ENCODE results near the gene CRMP1. TPM values are rescaled to one million over a fixed set of nuclear protein-coding genes. Genes with fewer than 3 reads are reported as not detected.
A peak's percentile ranks its signal among the peaks of the same experiment; 100 is the strongest.

CRMP1 gene
- total and polyA plus RNA-seq, 5 experiments from 2014 or later: not detected

DNA sequence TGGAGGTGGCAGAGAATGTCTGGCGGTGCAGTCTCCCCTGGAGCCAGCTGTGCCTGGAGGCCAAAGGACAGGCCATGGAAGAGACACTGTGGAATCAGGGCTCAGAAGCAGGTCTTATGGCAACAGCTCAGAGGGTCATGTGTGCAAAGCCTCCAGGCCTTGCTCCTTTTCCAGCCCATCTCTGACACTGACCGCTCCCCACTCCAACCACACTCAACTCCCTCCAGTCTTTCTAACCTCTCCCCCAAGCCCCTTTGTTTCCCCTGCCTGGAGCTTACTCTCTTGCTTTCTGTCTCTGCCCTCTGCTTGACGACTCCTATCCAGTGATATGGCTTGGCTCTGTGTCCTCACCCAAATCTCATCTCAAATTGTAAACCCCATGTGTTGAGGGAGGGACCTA lies 34.2 kb upstream of the CRMP1 start:
- POLR2A ChIA-PET: no interaction called here
- no peaks in the 10 kb centered on the region for H3K36me3 Mint-ChIP-seq
- peaks cover 6 to 25% (median 14%) of the 10 kb centered on the region in 5 donors for H3K27me3 Mint-ChIP-seq
- no peak overlapping the region for H3K4me3 Mint-ChIP-seq
- no peaks in the 10 kb centered on the region for H3K4me1 Mint-ChIP-seq
- DNase-seq: peak in 1 of 10 donors; percentile 18
- H3K9me3 Mint-ChIP-seq: peaks cover 0 to 3% (median 0%) of the 10 kb centered on the region in 9 donors
- ATAC-seq: no peak
- H3K27ac Mint-ChIP-seq: no peak overlapping the region

DNA sequence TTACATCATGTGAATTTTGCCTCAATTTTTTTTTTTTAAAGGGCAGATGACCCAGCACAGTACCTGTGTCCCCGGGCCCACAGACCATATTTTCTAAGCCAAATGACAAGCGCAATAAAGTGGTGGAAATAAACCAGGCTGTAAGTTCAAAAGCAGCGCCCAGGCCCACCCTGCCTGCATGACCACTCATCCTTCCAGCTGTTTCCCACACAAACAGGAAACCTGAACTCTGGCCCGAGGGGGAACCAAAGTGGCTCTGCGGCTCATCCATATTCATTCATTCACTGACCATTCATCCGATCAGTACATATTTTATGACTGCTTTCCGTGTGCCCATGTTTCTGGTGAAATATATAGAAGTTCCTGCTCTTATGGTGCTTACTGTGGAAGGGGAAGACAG lies 33.7 kb upstream of the CRMP1 start:
- peaks cover 0 to 3% (median 0%) of the 10 kb centered on the region in 9 donors for H3K9me3 Mint-ChIP-seq
- peak in 1 of 10 donors; percentile 13 for DNase-seq
- peaks cover 6 to 28% (median 14%) of the 10 kb centered on the region in 5 donors for H3K27me3 Mint-ChIP-seq
- no peak overlapping the region for H3K4me3 Mint-ChIP-seq
- no peaks in the 10 kb centered on the region for H3K4me1 Mint-ChIP-seq
- no peaks in the 10 kb centered on the region for H3K36me3 Mint-ChIP-seq
- POLR2A ChIA-PET: no interaction called here
- no peak overlapping the region for H3K27ac Mint-ChIP-seq
- ATAC-seq: no peak

DNA sequence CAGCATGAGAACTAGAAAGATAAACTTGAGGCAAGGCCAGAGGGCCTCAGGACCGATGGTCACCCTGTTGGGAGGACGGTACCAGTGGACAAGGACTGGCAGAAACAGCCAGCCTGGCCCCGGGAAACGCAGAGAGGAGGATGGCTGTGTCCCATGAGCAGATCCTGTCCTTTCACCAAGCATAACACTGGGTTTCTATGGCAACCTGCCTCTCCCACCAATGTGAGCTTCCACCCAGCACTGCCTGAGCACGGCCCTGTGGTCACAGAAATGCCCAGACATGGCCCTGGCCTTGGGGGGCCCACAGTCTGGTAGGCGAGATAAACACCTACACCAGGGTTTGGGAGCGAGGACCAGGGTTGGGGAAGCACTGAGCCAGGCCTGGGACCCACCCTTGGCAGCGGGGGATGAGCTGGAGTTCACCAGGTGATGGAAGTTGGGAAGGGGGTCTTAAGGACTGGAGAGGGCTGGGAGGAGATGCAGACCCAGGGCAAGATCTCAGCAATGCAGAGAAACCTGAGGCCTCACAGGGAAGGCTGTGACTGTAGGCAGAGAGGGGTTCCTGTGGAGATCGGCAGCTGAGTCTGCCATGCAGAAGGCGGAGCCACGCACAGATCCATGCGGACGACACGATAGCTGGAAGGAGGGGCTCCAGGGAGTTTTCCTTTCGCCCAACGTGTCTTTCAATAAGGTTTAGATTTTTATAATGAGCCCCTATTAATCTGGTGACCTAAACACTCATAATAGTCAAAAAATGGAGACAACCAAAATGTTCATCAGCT lies 32.7 kb upstream of the CRMP1 start:
- Mint-ChIP-seq H3K4me3 (no peak overlapping the region), H3K27ac (no peak overlapping the region), H3K4me1 (no peaks in the 10 kb centered on the region), H3K36me3 (no peaks in the 10 kb centered on the region), H3K9me3 (peaks cover 0 to 3% (median 0%) of the 10 kb centered on the region in 9 donors), H3K27me3 (peaks cover 10 to 36% (median 15%) of the 10 kb centered on the region in 5 donors)
- POLR2A ChIA-PET: no interaction called here
- DNase-seq (no peak), ATAC-seq (no peak)

GRCh38 chr4:5924461-5925125 lies 31.7 kb upstream of the CRMP1 start:
- Mint-ChIP-seq H3K4me3 (no peak overlapping the region), H3K9me3 (peaks cover 0 to 3% (median 0%) of the 10 kb centered on the region in 9 donors), H3K4me1 (no peaks in the 10 kb centered on the region), H3K27me3 (peaks cover 13 to 45% (median 14%) of the 10 kb centered on the region in 5 donors), H3K36me3 (no peaks in the 10 kb centered on the region), H3K27ac (peak overlapping the region in 1 of 10 donors; percentile 88)
- DNase-seq: no peak
- no peak for ATAC-seq
- POLR2A ChIA-PET: no interaction called here

- Mint-ChIP-seq H3K27me3 (peaks cover 13 to 55% (median 18%) of the 10 kb centered on the region in 5 donors), H3K27ac (no peak overlapping the region), H3K4me3 (no peak overlapping the region), H3K4me1 (no peaks in the 10 kb centered on the region), H3K9me3 (peaks cover 0 to 3% (median 0%) of the 10 kb centered on the region in 9 donors), H3K36me3 (no peaks in the 10 kb centered on the region)
- ATAC-seq: no peak
- POLR2A ChIA-PET: no interaction called here
- DNase-seq: no peak
Measured at GRCh38 chr4:5923376-5923775, 30.5 kb upstream of the CRMP1 start.

DNA sequence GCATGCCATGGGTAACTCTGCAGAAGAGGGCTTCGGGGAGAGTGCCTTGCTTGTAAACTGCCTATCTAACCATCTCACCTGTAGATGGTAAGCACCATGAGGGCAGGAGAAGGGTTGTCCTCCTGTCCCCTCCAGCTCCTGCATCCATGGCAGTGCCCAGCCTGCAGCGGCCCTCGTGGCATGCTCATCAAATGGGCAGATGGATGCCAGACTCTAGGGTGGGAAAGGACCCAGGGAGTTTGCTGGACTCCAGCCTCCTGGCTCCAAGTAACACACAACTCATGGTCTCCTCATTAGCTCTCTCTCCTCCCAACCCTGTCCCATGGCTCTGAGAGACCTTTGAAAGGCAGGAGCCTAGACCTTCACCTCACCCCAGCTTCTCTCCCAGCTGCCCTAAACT lies 29.7 kb upstream of the CRMP1 start:
- H3K36me3 Mint-ChIP-seq: no peaks in the 10 kb centered on the region
- no peak overlapping the region for H3K4me3 Mint-ChIP-seq
- no peak overlapping the region for H3K27ac Mint-ChIP-seq
- ATAC-seq (no peak), DNase-seq (no peak)
- POLR2A ChIA-PET: no interaction called here
- peaks cover 0 to 3% (median 0%) of the 10 kb centered on the region in 9 donors for H3K9me3 Mint-ChIP-seq
- H3K27me3 Mint-ChIP-seq: peaks cover 13 to 55% (median 18%) of the 10 kb centered on the region in 5 donors
- no peaks in the 10 kb centered on the region for H3K4me1 Mint-ChIP-seq

GRCh38 chr4:5921981-5922380 lies 29.1 kb upstream of the CRMP1 start:
- POLR2A ChIA-PET: no interaction called here
- H3K9me3 Mint-ChIP-seq: peaks cover 0 to 3% (median 0%) of the 10 kb centered on the region in 9 donors
- no peaks in the 10 kb centered on the region for H3K36me3 Mint-ChIP-seq
- no peak overlapping the region for H3K27ac Mint-ChIP-seq
- ATAC-seq: no peak
- H3K4me1 Mint-ChIP-seq: peaks cover 0 to 1% (median 0%) of the 10 kb centered on the region in 4 donors
- no peak for DNase-seq
- H3K4me3 Mint-ChIP-seq: no peak overlapping the region
- peaks cover 13 to 55% (median 18%) of the 10 kb centered on the region in 5 donors for H3K27me3 Mint-ChIP-seq

DNA sequence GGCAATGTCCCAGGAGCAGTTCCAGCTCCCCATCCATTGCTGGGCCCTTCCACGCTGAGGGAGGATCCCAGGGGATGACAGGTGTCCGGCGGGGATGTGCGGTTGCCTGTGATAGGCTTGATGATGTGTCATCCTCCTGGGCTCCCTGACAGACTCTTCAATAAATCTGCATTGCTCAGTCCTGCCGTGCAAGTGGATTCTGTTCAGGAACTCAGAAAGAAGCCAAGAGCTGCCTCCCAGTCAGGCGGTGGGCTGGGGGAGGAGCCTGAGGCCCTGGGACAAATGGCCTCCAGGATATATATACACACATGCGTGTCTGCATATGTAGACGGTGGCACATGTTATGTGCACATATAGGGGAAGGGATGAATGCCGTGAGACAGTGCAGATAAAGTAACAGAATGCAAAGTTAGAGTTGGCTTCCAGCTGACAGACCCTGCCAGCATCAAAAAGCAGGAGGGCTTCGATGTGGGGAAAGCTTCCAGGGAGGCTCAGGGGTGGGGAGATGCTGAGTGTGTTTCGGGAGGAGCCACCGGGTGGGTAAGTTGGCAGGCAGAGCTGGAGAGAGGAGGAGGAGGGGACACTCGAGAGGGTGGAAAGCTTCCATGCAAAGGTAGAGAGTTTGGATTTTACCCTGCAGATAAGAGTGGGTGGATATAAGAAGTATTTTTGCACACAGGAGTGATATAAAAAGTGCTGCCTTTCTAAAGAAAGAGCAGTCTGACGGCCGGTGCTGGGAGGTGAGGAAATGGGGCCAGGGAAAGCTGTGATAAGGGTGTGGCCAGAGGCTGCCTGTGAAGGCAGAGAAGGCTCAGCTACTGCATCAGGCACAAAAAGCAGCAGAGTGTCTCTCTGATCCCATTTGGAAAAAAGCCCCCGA lies 28.5 kb upstream of the CRMP1 start:
- ATAC-seq: no peak
- Mint-ChIP-seq H3K4me1 (peaks cover 0 to 3% (median 0%) of the 10 kb centered on the region in 4 donors), H3K4me3 (no peak overlapping the region), H3K27ac (no peak overlapping the region), H3K36me3 (no peaks in the 10 kb centered on the region), H3K9me3 (peaks cover 0 to 3% (median 0%) of the 10 kb centered on the region in 9 donors), H3K27me3 (peaks cover 13 to 55% (median 18%) of the 10 kb centered on the region in 5 donors)
- POLR2A ChIA-PET: no interaction called here
- peak in 1 of 10 donors; percentile 37 for DNase-seq

DNA sequence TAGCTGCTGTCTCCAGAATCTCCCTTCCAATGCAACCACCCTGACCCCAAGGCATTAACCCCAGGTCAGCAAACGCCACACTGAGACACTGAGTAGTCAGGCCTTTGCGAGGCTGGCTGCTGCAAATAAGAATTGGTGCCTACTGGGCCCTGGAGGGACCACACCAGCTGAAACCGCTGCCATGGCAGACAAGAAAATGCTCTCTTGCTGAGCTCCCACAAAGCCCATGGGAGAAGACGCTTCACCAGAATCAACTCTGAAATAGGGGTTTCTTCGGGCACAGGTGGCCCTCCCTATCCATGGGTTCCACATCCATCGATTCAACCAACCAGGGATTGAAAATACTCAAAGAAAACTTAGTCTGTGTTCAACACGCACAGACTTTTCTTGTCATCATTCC lies 26.7 kb upstream of the CRMP1 start:
- POLR2A ChIA-PET: no interaction called here
- peaks cover 0 to 3% (median 0%) of the 10 kb centered on the region in 4 donors for H3K4me1 Mint-ChIP-seq
- H3K27me3 Mint-ChIP-seq: peaks cover 11 to 63% (median 17%) of the 10 kb centered on the region in 5 donors
- H3K9me3 Mint-ChIP-seq: peaks cover 0 to 9% (median 3%) of the 10 kb centered on the region in 9 donors
- H3K36me3 Mint-ChIP-seq: no peaks in the 10 kb centered on the region
- no peak overlapping the region for H3K4me3 Mint-ChIP-seq
- ATAC-seq: no peak
- H3K27ac Mint-ChIP-seq: no peak overlapping the region
- no peak for DNase-seq

DNA sequence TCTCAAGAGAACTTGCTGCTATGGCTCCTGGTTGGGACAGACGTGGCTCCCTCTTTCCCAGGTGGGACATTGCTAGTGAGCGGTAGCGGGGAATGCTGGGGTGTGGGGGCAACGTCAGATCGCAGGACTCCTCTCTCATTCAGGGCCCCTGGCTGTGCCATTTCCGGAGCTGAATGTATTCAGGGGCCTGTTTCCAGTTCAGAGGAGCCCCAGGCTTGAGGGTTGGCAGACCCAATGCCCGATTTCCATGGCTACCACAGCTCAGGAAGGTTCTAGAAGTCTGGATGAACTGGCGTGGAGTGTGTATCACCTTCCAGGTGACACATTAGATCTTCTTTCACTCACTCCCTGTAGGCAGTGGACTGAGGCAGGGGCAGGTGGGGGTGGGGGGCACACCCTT lies 26.2 kb upstream of the CRMP1 start:
- H3K4me1 Mint-ChIP-seq: peaks cover 0 to 3% (median 0%) of the 10 kb centered on the region in 4 donors
- DNase-seq (no peak), ATAC-seq (no peak)
- no peak overlapping the region for H3K27ac Mint-ChIP-seq
- peaks cover 0 to 9% (median under 1%) of the 10 kb centered on the region in 9 donors for H3K9me3 Mint-ChIP-seq
- no peaks in the 10 kb centered on the region for H3K36me3 Mint-ChIP-seq
- POLR2A ChIA-PET: no interaction called here
- no peak overlapping the region for H3K4me3 Mint-ChIP-seq
- peaks cover 11 to 58% (median 16%) of the 10 kb centered on the region in 5 donors for H3K27me3 Mint-ChIP-seq

GRCh38 chr4:5918331-5918985 lies 25.6 kb upstream of the CRMP1 start:
- Mint-ChIP-seq H3K4me1 (peaks cover 0 to 3% (median 0%) of the 10 kb centered on the region in 4 donors), H3K27ac (no peak overlapping the region), H3K4me3 (no peak overlapping the region), H3K36me3 (no peaks in the 10 kb centered on the region), H3K9me3 (peaks cover 0 to 9% (median 0%) of the 10 kb centered on the region in 9 donors), H3K27me3 (peaks cover 11 to 53% (median 16%) of the 10 kb centered on the region in 5 donors)
- DNase-seq: no peak
- no peak for ATAC-seq
- POLR2A ChIA-PET: no interaction called here

DNA sequence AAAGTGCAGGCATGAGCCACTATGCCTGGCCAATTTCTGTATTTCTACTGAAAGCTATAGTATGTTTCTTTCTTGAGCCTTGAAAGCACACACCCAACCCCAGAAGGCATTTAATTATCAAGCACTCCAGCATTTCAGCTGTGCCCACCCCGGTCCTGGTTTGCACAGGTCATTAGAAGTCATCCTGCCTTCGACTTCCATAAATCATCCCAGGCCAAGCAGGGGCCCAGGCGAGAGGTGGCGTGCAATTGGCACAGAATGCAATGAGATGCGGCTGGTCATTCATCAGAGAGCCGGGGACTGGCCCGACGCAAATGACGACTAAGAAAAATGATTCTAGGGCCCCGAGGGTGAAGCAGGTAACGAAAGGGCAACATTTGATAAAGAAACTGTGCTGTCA lies 24.8 kb upstream of the CRMP1 start:
- H3K36me3 Mint-ChIP-seq: peaks cover 0 to 1% (median 0%) of the 10 kb centered on the region in 3 donors
- peaks cover 0 to 10% (median 2%) of the 10 kb centered on the region in 9 donors for H3K9me3 Mint-ChIP-seq
- DNase-seq (no peak), ATAC-seq (no peak)
- peaks cover 4 to 45% (median 16%) of the 10 kb centered on the region in 5 donors for H3K27me3 Mint-ChIP-seq
- POLR2A ChIA-PET: no interaction called here
- H3K4me1 Mint-ChIP-seq: peaks cover 0 to 3% (median 0%) of the 10 kb centered on the region in 4 donors
- H3K27ac Mint-ChIP-seq: no peak overlapping the region
- H3K4me3 Mint-ChIP-seq: no peak overlapping the region

All from naive thymus-derived CD8-positive, alpha-beta T cell (primary cell).